Measurements from ENCODE around the gene CEACAM19. TPM values are rescaled to one million over a fixed set of nuclear protein-coding genes. Genes with fewer than 3 reads are reported as not detected.
A peak's percentile ranks its signal among the peaks of the same experiment; 100 is the strongest.

The CEACAM19 gene, protein sequence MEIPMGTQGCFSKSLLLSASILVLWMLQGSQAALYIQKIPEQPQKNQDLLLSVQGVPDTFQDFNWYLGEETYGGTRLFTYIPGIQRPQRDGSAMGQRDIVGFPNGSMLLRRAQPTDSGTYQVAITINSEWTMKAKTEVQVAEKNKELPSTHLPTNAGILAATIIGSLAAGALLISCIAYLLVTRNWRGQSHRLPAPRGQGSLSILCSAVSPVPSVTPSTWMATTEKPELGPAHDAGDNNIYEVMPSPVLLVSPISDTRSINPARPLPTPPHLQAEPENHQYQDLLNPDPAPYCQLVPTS
- total RNA-seq (2016; rRNA removed; fragmentation: Illumina TruSeq; extraction: Trizol) = 0.66 and 1.3 TPM in 2 replicates
- total RNA-seq (2016; cell fraction: cytosol; rRNA removed; fragmentation: Illumina TruSeq; extraction: Trizol; ENCODE audit: low read depth) = 0.18 and 0.30 TPM in 2 replicates
- 0.22 and 1.3 TPM in 2 replicates for total RNA-seq (2016; cell fraction: insoluble cytoplasmic fraction; rRNA removed; fragmentation: Illumina TruSeq; extraction: Trizol)
- 0.38 and 0.65 TPM in 2 replicates for total RNA-seq (2016; cell fraction: membrane; rRNA removed; fragmentation: Illumina TruSeq; extraction: Trizol)
- 2.7 and 2.8 TPM in 2 replicates for total RNA-seq (2016; cell fraction: nucleus; rRNA removed; fragmentation: Illumina TruSeq; extraction: Trizol)
- polyA plus RNA-seq (2011; rRNA removed) = 4.0 and 6.3 TPM in 2 replicates
- polyA plus RNA-seq (2011; cell fraction: cytosol; rRNA removed) = 1.3 and 1.5 TPM in 2 replicates
- 16.3 and 18.1 TPM in 2 replicates for polyA plus RNA-seq (2011; cell fraction: nucleus; rRNA removed)
- 4.6 and 6.9 TPM in 2 replicates for polyA plus RNA-seq (2012)
- 0.32 and 0.38 TPM in 2 replicates for polyA plus RNA-seq (2016; cell fraction: cytosol; fragmentation: Illumina TruSeq; extraction: Trizol; ENCODE audit: low read depth)
- 0.47 and 0.99 TPM in 2 replicates for polyA plus RNA-seq (2016; cell fraction: insoluble cytoplasmic fraction; fragmentation: Illumina TruSeq; extraction: Trizol; ENCODE audit: low read depth)
- 0.88 and 0.98 TPM in 2 replicates for polyA plus RNA-seq (2016; cell fraction: membrane; fragmentation: Illumina TruSeq; extraction: Trizol; ENCODE audit: low read depth)
- 11.9 and 13.8 TPM in 2 replicates for polyA plus RNA-seq (2016; cell fraction: nucleus; fragmentation: Illumina TruSeq; extraction: Trizol; ENCODE audit: insufficient read depth, low read depth)
- 6.6 and 9.0 TPM in 2 replicates for polyA minus RNA-seq (2011; rRNA and poly(A)+ RNA removed; ENCODE audit: low replicate concordance)
- polyA minus RNA-seq (2011; cell fraction: cytosol; rRNA and poly(A)+ RNA removed) = 0.59 and 0.88 TPM in 2 replicates
- 11.7 and 11.8 TPM in 2 replicates for polyA minus RNA-seq (2011; cell fraction: nucleus; rRNA and poly(A)+ RNA removed)
- percentile 49 among the genes with signal in this experiment for Bru-seq, nascent RNA
- percentile 61 among the genes with signal in this experiment for BruChase-seq, experiment 1, labeled RNA remaining after a 6-hour chase
- percentile 60 among the genes with signal in this experiment for BruChase-seq, experiment 2, labeled RNA remaining after a 2-hour chase
- long read RNA-seq, experiment 1 = 0 reads
- long read RNA-seq, experiment 2 = 0 reads

GRCh38 chr19:44671400-44671799 lies at the start of gene CEACAM19:
CEACAM19 (plus strand) TSS chr19:44671482; CDS start chr19:44671932, 450 bp downstream.
- FAIRE-seq (no peak), ATAC-seq (no peak), DNase-seq (ENCODE audit: low spot score) (no peak)
- intact Hi-C loops (cut with micrococcal nuclease; ENCODE audit: unreplicated experiment) = no loop called here
- CTCF ChIA-PET (ENCODE audit: low intra/inter-chr PET ratio, low total read pairs) = no interaction called here
- no peaks in the 10 kb centered on the region for H3K9me3 ChIP-seq (ENCODE audit: low read length)
- no peak within 1 kb of the TSS for H3K27ac ChIP-seq (ENCODE audit: extremely low read length, insufficient read depth, low read length)
- peaks cover 7% of the 10 kb centered on the region for H3K4me1 ChIP-seq (ENCODE audit: insufficient read depth, low read length)
- H3K79me2 ChIP-seq (ENCODE audit: insufficient read depth, low read length) = no peaks in the 10 kb centered on the region
- H4K20me1 ChIP-seq (ENCODE audit: insufficient read depth, low read length) = no peaks in the 10 kb centered on the region
- TF ChIP-seq SRSF4 (IDR thresholded peaks at IDR 0.05; ENCODE audit: low read depth, low read length, poor library complexity, severe bottlenecking) (no peak), ZNF629 (CRISPR knock-in tag; conservative IDR thresholded peaks at IDR 0.05) (peak; percentile 92), ZMYM3 (CRISPR knock-in tag; IDR thresholded peaks at IDR 0.05) (peak; percentile 57; the same call in 1 of the 2 replicates), CHD4 (IDR thresholded peaks at IDR 0.05; ENCODE audit: borderline replicate concordance, low read length) (0 out of 2 replicates have a peak, but pooled peaks have one; percentile 37)
- TF ChIP-seq, protein P1, sequence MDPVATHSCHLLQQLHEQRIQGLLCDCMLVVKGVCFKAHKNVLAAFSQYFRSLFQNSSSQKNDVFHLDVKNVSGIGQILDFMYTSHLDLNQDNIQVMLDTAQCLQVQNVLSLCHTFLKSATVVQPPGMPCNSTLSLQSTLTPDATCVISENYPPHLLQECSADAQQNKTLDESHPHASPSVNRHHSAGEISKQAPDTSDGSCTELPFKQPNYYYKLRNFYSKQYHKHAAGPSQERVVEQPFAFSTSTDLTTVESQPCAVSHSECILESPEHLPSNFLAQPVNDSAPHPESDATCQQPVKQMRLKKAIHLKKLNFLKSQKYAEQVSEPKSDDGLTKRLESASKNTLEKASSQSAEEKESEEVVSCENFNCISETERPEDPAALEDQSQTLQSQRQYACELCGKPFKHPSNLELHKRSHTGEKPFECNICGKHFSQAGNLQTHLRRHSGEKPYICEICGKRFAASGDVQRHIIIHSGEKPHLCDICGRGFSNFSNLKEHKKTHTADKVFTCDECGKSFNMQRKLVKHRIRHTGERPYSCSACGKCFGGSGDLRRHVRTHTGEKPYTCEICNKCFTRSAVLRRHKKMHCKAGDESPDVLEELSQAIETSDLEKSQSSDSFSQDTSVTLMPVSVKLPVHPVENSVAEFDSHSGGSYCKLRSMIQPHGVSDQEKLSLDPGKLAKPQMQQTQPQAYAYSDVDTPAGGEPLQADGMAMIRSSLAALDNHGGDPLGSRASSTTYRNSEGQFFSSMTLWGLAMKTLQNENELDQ (CRISPR knock-in tag; IDR thresholded peaks at IDR 0.05; ENCODE audit: borderline replicate concordance) = no peak
- H3K27me3 ChIP-seq (ENCODE audit: control insufficient read depth in 1 of 2, insufficient read depth in 2 of 2, low read length in 2 of 2) = no peaks in the 10 kb centered on the region
- no TSS peak for BruUV-seq (replicated peaks)
- no peak within 1 kb of the TSS for H2AFZ ChIP-seq (ENCODE audit: low read length)
- H3K4me2 ChIP-seq (ENCODE audit: low read depth, low read length) = no peak within 1 kb of the TSS
- WGBS (ENCODE audit: low lambda C conversion rate) = 75% methylated on average over 2 of the region's 2 CpGs
- POLR2A ChIA-PET = no interaction called here
- in situ Hi-C loops (cut with HindIII; ENCODE audit: extremely low pct_ligation_motif_present, low pct_unique_long_range_greater_than_20kb) = no loop called here
- no peaks in the 10 kb centered on the region for H3K36me3 ChIP-seq (replicated peaks in 1 of 2; ENCODE audit: control insufficient read depth in 1 of 2, insufficient read depth in 2 of 2, low read length in 2 of 2)
- no peak within 1 kb of the TSS for H3K9ac ChIP-seq (ENCODE audit: insufficient read depth, low read depth, low read length)
- no peak within 1 kb of the TSS for H3K4me3 ChIP-seq (replicated peaks in 1 of 3; ENCODE audit: insufficient read depth in 1 of 3, low read depth in 2 of 3, low read length in 3 of 3)
